Spleen (tissue), 7 donors: ENCODE data around the gene BAG1.

Experiments
- POLR2A ChIP-seq, 3 donors: fragments of 450-650 bp; IDR thresholded peaks; one replicate each; pipeline ENCODE4 v1.5.1; 2017; ENCODE audit warnings: antibody characterized with exemption in 3 of 3, mild to moderate bottlenecking in 1 of 3
- TF ChIP-seq, protein P1 (sequence below), 11 experiments: fragments of 200-600 bp in 7 of 11; fragments of 450-650 bp in 4 of 11; sonication (generic) in 4 of 11; IDR thresholded peaks in 8 of 11; conservative IDR thresholded peaks in 3 of 11; 1 replicate in 7 of 11; 2 replicates in 4 of 11; pipeline versions ENCODE4 v1.4.0 to v1.8.0; 2016 to 2021; ENCODE audit warnings: antibody characterized with exemption in 11 of 11, inconsistent platforms in 4 of 11, mild to moderate bottlenecking in 1 of 11
- donor health status: DM: no; HTN: no; CAD: no; lungs with moderate emphysema.
- donor health status: DM: no; HTN: no; CAD: no.
- donor health status: DM: no; HTN: no; CAD: no.

DNA sequence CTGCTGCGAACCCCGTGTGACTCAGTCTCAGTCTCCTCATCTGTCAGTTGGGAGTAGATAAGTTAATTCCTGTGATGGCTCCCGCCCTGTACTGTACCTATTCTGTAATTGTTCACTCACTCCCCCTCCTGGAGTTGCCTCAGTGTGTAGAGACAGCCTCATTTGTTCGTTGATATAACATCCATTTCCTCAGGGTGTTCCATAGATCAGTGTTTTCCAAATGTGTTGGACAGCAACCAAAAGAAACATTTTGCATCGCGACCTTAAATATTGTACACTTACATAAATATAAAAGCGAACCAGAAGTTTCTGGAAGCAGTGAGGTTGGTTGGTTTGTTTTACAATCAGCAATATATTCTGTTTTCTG lies 26.5 kb upstream of the BAG1 start:
- TF ChIP-seq, protein P1, sequence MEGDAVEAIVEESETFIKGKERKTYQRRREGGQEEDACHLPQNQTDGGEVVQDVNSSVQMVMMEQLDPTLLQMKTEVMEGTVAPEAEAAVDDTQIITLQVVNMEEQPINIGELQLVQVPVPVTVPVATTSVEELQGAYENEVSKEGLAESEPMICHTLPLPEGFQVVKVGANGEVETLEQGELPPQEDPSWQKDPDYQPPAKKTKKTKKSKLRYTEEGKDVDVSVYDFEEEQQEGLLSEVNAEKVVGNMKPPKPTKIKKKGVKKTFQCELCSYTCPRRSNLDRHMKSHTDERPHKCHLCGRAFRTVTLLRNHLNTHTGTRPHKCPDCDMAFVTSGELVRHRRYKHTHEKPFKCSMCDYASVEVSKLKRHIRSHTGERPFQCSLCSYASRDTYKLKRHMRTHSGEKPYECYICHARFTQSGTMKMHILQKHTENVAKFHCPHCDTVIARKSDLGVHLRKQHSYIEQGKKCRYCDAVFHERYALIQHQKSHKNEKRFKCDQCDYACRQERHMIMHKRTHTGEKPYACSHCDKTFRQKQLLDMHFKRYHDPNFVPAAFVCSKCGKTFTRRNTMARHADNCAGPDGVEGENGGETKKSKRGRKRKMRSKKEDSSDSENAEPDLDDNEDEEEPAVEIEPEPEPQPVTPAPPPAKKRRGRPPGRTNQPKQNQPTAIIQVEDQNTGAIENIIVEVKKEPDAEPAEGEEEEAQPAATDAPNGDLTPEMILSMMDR (IDR thresholded peaks at IDR 0.05 in 8 of 11, conservative IDR thresholded peaks at IDR 0.05 in 3 of 11), result no peak
- no peak for TF ChIP-seq POLR2A (IDR thresholded peaks at IDR 0.05)
